HCT116 (cell line): Measurements from ENCODE around the gene AOC2. TPM values are rescaled to one million over a fixed set of nuclear protein-coding genes. Genes with fewer than 3 reads are reported as not detected.

ENCODE experiments used
- ATAC-seq: fragments of 200-7000 bp; cut with Tn5 transposase; 2 replicates; pipeline ENCODE4 v1.9.1; 2020; ENCODE audit warnings: mild to moderate bottlenecking, moderate library complexity
- BruUV-seq: library from RNA; stranded (reverse); fragments of 400-500 nt; replicated peaks from 2 replicates; lab custom pipeline; 2021; lab: Mats Ljungman, UMichigan
- CTCF ChIA-PET: fragments of 300-600 bp; sonication (Branson Sonifier 250); formaldehyde crosslinking; loops from one replicate; lab custom pipeline; 2021; ENCODE audit warnings: antibody characterized with exemption; lab: Charles Lee
- POLR2A ChIA-PET: fragments of 300-600, 350-600 bp; sonication (Branson Sonifier 250); formaldehyde crosslinking; loops from one replicate; lab custom pipeline; 2021; ENCODE audit warnings: antibody characterized with exemption; lab: Charles Lee
- RAD21 ChIA-PET, 2 experiments: fragments of 300-600 bp; sonication (Branson Sonifier 250); formaldehyde crosslinking; loops; one replicate each; lab custom pipeline; 2023; ENCODE audit warnings: low total read pairs in 2 of 2; ENCODE audit not compliant: uncharacterized antibody in 2 of 2, unreplicated experiment in 2 of 2, low non-redundant PET in 1 of 2; lab: Charles Lee
- DNase-seq: peaks from one replicate; pipeline ENCODE4 v3.0.0-alpha.2; 2010; ENCODE audit warnings: low read depth, low spot score
- H2AFZ ChIP-seq: fragments of 200-600 bp; shearing (Covaris generic), sonication (generic); 2 replicates; pipeline ENCODE4 v1.6.1; 2017; ENCODE audit warnings: low read depth, mixed run types, mixed read lengths, antibody characterized with exemption, low read length; ENCODE audit not compliant: poor library complexity, severe bottlenecking
- H3K27ac ChIP-seq: 2 replicates; pipeline ENCODE4 v1.5.1; 2012; ENCODE audit warnings: low read depth, low read length
- H3K27me3 ChIP-seq: fragments of 200-600 bp; sonication (generic); 2 replicates; pipeline ENCODE4 v1.6.1; 2016; ENCODE audit warnings: mixed run types, low read length, mixed read lengths; ENCODE audit not compliant: insufficient read depth
- H3K36me3 ChIP-seq, 2 experiments: fragments of 200-500 bp in 1 of 2; fragments of 200-600 bp in 1 of 2; sonication (Bioruptor generic) in 1 of 2; sonication (generic) in 1 of 2; 2 replicates each; pipeline versions ENCODE4 v1.5.1 to v1.6.1; 2014 to 2016; ENCODE audit warnings: low read length in 2 of 2, inconsistent platforms in 1 of 2, mixed read lengths in 1 of 2, mixed run types in 1 of 2; ENCODE audit not compliant: insufficient read depth in 2 of 2, control insufficient read depth in 1 of 2
- H3K4me1 ChIP-seq, 2 experiments: fragments of 200-600 bp in 1 of 2; sonication (generic) in 1 of 2; 2 replicates each; pipeline versions ENCODE4 v1.5.1 to v1.6.1; 2012 to 2017; ENCODE audit warnings: low read length in 2 of 2, inconsistent platforms in 1 of 2, mild to moderate bottlenecking in 1 of 2, mixed read lengths in 1 of 2, mixed run types in 1 of 2, moderate library complexity in 1 of 2; ENCODE audit not compliant: insufficient read depth in 2 of 2, control insufficient read depth in 1 of 2
- H3K4me2 ChIP-seq: fragments of 200-600 bp; sonication (generic); 2 replicates; pipeline ENCODE4 v1.6.1; 2017; ENCODE audit warnings: mixed run types, low read length, mixed read lengths
- H3K4me3 ChIP-seq, 2 experiments: fragments of 200-600 bp in 1 of 2; sonication (generic) in 1 of 2; replicated peaks in 1 of 2; 2 replicates each; pipeline ENCODE4 v1.5.1; 2011 to 2016; ENCODE audit warnings: low read length in 2 of 2, control low read depth in 1 of 2, low read depth in 1 of 2, mild to moderate bottlenecking in 1 of 2, mixed read lengths in 1 of 2, mixed run types in 1 of 2
- H3K79me2 ChIP-seq: fragments of 200-600 bp; sonication (generic); 2 replicates; pipeline ENCODE4 v1.6.1; 2017; ENCODE audit warnings: mild to moderate bottlenecking, mixed run types, low read length, moderate library complexity, mixed read lengths; ENCODE audit not compliant: insufficient read depth
- H3K9ac ChIP-seq: fragments of 200-600 bp; sonication (generic); 2 replicates; pipeline ENCODE4 v1.6.1; 2016; ENCODE audit warnings: low read length, mixed read lengths
- H3K9me2 ChIP-seq: fragments of 200-600 bp; sonication (generic), shearing (Covaris generic); 2 replicates; pipeline ENCODE4 v1.6.1; 2017; ENCODE audit warnings: mixed run types, mild to moderate bottlenecking, moderate library complexity; ENCODE audit not compliant: insufficient read depth
- H3K9me3 ChIP-seq, 2 experiments: fragments of 200-500 bp in 1 of 2; fragments of 200-600 bp in 1 of 2; sonication (Bioruptor generic) in 1 of 2; sonication (generic) in 1 of 2; 2 replicates each; pipeline ENCODE4 v1.6.1; 2014 to 2017; ENCODE audit warnings: low read length in 2 of 2, mixed read lengths in 2 of 2, inconsistent platforms in 1 of 2, low read depth in 1 of 2, mild to moderate bottlenecking in 1 of 2, mixed run types in 1 of 2, moderate library complexity in 1 of 2; ENCODE audit not compliant: control insufficient read depth in 1 of 2, insufficient read depth in 1 of 2
- H4K20me1 ChIP-seq: fragments of 200-600 bp; sonication (generic), shearing (Covaris generic); 2 replicates; pipeline ENCODE4 v1.6.1; 2017; ENCODE audit warnings: mixed run types, mild to moderate bottlenecking, moderate library complexity; ENCODE audit not compliant: insufficient read depth
- EZH2phosphoT487 ChIP-seq: fragments of 200-600 bp; IDR thresholded peaks from 2 replicates; pipeline ENCODE4 v1.6.1; 2018; ENCODE audit warnings: antibody characterized with exemption, borderline replicate concordance
- FOSL1 ChIP-seq: IDR thresholded peaks from 2 replicates; pipeline ENCODE4 v1.6.1; 2012; ENCODE audit warnings: low read depth
- POLR2A ChIP-seq: IDR thresholded peaks from 2 replicates; pipeline ENCODE4 v1.7.0; 2011; ENCODE audit warnings: borderline replicate concordance; ENCODE audit not compliant: insufficient read depth, insufficient read length; ENCODE audit errors: extremely low read depth
- POLR2AphosphoS5 ChIP-seq: IDR thresholded peaks from 2 replicates; pipeline ENCODE4 v1.6.1; 2011; ENCODE audit warnings: mild to moderate bottlenecking, low read depth, low read length, moderate library complexity
- RAD21 ChIP-seq: IDR thresholded peaks from 2 replicates; pipeline ENCODE4 v1.6.1; 2012; ENCODE audit warnings: low read depth, mild to moderate bottlenecking
- TCF7L2 ChIP-seq: IDR thresholded peaks from 2 replicates; pipeline ENCODE4 v1.7.0; 2011; ENCODE audit warnings: borderline replicate concordance, inconsistent platforms; ENCODE audit not compliant: insufficient read depth, insufficient read length; ENCODE audit errors: extremely low read depth
- YY1 ChIP-seq: IDR thresholded peaks from 2 replicates; pipeline ENCODE4 v1.6.1; 2011; ENCODE audit warnings: low read length, low read depth, moderate library complexity, mild to moderate bottlenecking; ENCODE audit not compliant: insufficient replicate concordance; ENCODE audit errors: extremely low read depth
- ZFX ChIP-seq: fragments of 450-650 bp; IDR thresholded peaks from 2 replicates; pipeline ENCODE4 v1.6.1; 2017
- ZNF274 ChIP-seq: fragments of 200-500 bp; sonication (Bioruptor generic); IDR thresholded peaks from 2 replicates; pipeline ENCODE4 v1.6.1; 2014; ENCODE audit warnings: mild to moderate bottlenecking, low read depth, low read length, inconsistent platforms
- intact Hi-C: fragments of 100-400 bp; cut with micrococcal nuclease; formaldehyde crosslinking; loops from 2 replicates; pipeline ENCODE4 v1.10.0; 2022
- total RNA-seq: library from RNA; stranded (reverse); gene quantifications from one replicate; pipeline ENCODE4 v1.2.1, GENCODE V29; 2021; ENCODE audit not compliant: unreplicated experiment
- TF ChIP-seq, protein P1 (sequence below): IDR thresholded peaks from 2 replicates; pipeline ENCODE4 v1.6.1; 2011; ENCODE audit warnings: mild to moderate bottlenecking, low read length, moderate library complexity; ENCODE audit not compliant: insufficient replicate concordance; ENCODE audit errors: extremely low read depth
- TF ChIP-seq, protein P2 (sequence below): IDR thresholded peaks from 2 replicates; pipeline ENCODE4 v1.6.1; 2012

AOC2 gene
- total RNA-seq, 1 experiment from 2014 or later, result 8.0 TPM

DNA sequence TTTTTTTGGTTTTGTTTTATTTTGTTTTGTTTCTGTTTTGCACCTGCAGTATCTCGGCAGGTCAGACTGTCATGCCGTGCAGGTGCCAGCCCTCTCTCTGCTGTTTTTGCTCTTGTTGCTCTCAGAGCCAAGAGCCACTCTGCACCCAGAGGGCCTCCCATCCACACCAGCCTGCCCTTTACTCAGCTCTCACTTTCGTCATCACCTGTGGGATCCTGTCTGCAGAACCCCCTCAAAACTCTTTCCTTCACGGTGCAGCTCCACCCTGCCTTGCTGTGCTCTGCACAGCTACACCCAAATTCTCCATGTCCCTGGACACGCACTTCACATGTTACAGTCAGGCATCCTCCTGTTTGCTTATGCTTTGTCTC is 9.2 kb downstream of the AOC2 start (continued):
- TF ChIP-seq, protein P1, sequence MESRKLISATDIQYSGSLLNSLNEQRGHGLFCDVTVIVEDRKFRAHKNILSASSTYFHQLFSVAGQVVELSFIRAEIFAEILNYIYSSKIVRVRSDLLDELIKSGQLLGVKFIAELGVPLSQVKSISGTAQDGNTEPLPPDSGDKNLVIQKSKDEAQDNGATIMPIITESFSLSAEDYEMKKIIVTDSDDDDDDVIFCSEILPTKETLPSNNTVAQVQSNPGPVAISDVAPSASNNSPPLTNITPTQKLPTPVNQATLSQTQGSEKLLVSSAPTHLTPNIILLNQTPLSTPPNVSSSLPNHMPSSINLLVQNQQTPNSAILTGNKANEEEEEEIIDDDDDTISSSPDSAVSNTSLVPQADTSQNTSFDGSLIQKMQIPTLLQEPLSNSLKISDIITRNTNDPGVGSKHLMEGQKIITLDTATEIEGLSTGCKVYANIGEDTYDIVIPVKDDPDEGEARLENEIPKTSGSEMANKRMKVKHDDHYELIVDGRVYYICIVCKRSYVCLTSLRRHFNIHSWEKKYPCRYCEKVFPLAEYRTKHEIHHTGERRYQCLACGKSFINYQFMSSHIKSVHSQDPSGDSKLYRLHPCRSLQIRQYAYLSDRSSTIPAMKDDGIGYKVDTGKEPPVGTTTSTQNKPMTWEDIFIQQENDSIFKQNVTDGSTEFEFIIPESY, result no peak
- no peak for TF ChIP-seq RAD21
- TF ChIP-seq EZH2phosphoT487, result no peak
- TF ChIP-seq, all 23 proteins: peak for 0

GRCh38 chr17:42853968-42854790 is 9.8 kb downstream of the AOC2 start:
- Histone ChIP-seq H4K20me1 (no peaks in the 10 kb centered on the region), H3K4me1 (no peaks in the 10 kb centered on the region), H3K4me2 (no peak overlapping the region), H3K36me3 (no peaks in the 10 kb centered on the region), H3K4me3 (no peak overlapping the region), H3K9me3 (no peaks in the 10 kb centered on the region), H3K79me2 (no peaks in the 10 kb centered on the region), H3K27me3 (no peaks in the 10 kb centered on the region), H3K27ac (no peak overlapping the region), H2AFZ (no peak overlapping the region), H3K9me2 (no peaks in the 10 kb centered on the region), H3K9ac (no peak overlapping the region)
- intact Hi-C loops, result no loop called here
- ATAC-seq, result no peak
- TF ChIP-seq TCF7L2 (no peak), FOSL1 (no peak), ZFX (no peak), YY1 (no peak), ZNF274 (no peak), POLR2AphosphoS5 (no peak), POLR2A (no peak)
- TF ChIP-seq, protein P2, sequence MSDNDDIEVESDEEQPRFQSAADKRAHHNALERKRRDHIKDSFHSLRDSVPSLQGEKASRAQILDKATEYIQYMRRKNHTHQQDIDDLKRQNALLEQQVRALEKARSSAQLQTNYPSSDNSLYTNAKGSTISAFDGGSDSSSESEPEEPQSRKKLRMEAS, result no peak
- no TSS peak for BruUV-seq
- ChIA-PET RAD21 (no interaction called here), CTCF (no interaction called here), POLR2A (interaction anchor here (0.7 kb wide), 1 partner anchor 248 kb away, joined by 3 read pairs; no protein-coding TSS in a partner anchor)
- DNase-seq, result no peak
